ENCODE data around the gene NACAD.
"Not testable (repeated sequence)": the region's sequence is repeated elsewhere in the genome, so short reads cannot be mapped to it uniquely, and the experiment has no call there.

Gene NACAD

GRCh38 chr7:45116048-45116447, 27.3 kb upstream of the NACAD start:
- DNase-seq: no peak

- no peak for DNase-seq
Measured at GRCh38 chr7:45114926-45115325, 26.2 kb upstream of the NACAD start.

DNA sequence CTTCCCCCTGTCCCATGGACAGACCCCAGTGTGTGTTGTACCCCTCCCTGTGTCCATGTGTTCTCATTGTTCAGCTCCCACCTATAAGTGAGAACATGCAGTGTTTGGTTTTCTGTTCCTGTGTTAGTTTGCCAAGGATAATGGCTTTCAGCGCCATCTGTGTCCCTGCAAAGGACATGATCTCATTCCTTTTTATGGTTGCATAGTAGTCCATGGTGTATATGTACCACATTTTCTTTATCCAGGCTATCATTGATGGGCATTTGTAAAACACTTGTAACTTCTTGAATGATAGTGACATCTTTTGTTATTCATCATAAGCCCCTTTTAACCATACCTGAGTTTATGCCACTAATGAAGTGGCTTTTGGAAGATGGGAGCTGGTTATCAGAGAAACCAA, 25.5 kb upstream of the NACAD start:
- not testable (repeated sequence) for DNase-seq

DNA sequence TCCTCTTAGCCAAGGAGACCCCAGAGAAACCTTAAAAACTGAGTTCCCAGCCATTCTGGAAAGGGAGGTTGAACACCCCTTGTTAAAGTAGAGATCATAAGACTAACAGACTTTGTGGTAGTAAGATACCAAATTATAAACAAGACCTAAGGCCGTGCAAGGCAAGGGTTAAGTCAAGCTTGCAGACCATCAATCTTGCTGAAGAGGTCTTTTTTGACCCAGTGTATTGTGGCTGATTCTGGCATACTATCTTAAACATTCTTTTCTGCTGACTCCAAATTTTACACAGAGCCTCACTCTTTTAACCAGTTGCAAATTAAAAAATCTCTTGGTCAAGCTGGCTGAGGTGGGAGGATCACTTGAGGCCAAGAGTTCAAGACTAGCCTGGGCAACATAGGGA, 23.9 kb upstream of the NACAD start:
- DNase-seq: no peak

GRCh38 chr7:45111298-45112223, 22.8 kb upstream of the NACAD start, which contains the start of gene TBRG4:
Gene TBRG4, minus strand, starts transcription at chr7:45111697. Its CDS starts 2,460 bp downstream, at chr7:45109237.
- peak; percentile 94 to 99 (median 99) for DNase-seq

DNA sequence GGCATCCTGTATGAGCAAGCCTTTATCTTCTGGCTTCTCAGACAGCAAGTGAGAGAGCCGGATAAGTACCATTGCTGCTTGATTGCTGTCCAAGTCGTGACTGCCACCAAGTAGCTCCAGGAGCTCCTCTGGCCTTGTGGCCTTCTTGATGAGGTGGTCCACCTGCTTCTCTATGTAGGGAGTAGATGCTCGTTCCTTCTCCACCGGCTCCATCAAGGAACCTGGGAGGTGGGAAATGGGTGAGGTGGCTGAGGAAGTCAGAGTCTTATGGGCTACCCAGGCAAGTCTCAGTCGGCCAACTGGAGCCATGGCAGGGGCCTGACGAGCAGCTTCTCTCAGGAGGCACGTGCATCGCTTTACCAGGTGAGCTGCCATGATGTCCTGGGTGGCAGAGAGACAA, 20.1 kb upstream of the NACAD start:
- no peak for DNase-seq

GRCh38 chr7:45107356-45107755, 18.6 kb upstream of the NACAD start:
- DNase-seq: no peak

DNA sequence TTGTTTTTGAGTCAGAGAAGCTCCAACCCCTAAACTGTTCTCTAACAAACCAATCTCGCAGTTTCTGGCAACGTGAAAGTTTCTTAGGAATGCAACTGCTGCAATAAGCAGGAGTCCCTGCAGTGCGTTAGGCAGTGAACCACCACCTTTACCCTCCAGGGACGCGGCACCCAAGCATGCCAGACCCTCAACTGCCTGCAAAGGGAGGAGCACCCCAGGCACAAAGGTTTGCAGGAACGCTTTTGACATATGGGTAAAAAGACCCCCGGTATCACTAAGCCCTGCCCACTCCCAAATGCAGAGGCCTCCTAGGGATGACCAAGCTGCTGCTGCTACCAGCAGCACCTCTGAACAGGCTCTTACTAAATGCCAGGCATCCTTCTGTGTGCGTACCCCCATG, 18.1 kb upstream of the NACAD start:
- DNase-seq: no peak

- no peak for DNase-seq
Measured at GRCh38 chr7:45105588-45106188, 16.9 kb upstream of the NACAD start.

DNA sequence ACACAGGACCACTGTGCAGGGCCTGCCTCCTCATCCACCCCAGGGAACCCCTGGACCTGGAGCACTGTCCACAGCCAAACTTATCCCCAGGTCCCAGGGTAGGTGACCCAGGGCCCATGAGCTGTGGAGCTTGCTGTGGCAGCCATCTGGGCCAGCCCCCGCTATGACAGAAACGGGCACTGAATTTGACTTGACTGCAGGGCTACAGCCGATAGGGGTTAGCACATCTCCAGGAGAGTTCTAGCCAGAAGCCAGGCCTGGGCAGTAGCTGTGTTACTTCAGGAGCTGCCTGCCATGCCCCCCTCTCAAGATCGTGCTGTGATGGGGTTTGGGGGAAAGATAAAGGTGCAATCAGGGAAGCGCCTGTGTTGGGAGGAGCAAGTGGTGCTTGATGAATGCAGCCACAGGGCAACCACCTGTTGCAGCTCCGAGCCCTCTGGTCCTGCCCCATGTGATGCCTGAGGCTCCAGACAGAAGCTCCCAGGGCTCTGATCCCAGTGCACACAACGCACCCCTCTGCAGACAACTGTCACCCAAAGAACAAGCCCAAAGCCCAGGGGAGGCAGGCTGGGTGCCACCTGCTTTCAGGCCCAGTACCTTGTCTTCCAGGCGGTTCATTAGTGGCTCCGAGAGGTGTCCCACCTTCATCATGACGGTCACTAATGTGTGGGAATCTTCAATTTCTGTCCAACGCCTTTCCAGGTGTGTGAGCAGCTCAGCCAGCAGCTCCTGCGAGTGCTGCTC, 16.2 kb upstream of the NACAD start:
- DNase-seq: no peak

DNA sequence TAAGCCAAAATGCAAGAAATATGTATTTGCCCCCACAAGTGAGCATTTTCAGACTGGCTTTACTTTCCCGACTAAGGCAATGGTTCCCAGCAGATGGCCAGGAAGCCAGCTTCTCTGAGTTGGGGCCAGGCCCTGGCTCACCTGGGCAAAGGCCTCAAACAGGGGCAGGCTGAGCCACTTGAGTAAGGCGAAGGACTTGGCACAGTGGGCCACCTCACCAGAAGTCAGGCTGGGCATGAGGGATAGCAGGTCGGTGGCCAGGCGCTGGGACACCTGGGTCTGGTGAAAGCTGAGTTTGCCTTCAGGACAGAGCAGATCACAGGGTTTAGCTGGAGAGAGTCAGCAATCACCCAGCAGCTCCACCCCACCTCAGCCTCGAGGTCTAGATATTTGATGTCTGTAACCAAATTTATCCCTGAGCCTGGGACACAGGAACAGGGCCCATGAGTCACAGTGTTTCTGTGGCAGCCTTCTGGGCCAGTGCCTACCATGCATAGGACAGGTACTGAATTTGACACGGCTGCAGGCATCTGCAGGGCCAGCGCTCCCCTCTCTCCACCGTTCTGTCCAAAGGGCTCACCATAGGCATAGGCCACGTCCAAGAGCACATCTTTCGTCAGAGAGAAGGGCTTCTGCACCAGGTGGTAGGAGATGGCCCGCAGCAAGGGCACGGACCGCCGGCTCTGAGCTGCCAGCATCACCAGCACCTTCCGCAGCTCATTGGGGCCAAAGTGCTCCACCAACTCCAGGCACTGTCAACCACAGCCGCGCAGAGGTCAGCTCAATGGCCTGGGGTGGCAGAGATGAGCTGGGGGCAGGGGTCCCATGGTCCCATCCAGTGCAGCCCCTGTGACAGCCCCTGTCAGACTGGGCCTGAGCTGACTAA, 15.4 kb upstream of the NACAD start:
- DNase-seq: no peak

GRCh38 chr7:45102785-45103712, 14.3 kb upstream of the NACAD start:
- no peak for DNase-seq

GRCh38 chr7:45101748-45102147, 13.0 kb upstream of the NACAD start:
- DNase-seq: no peak

GRCh38 chr7:45100761-45101480, 12.2 kb upstream of the NACAD start:
- no peak for DNase-seq

DNA sequence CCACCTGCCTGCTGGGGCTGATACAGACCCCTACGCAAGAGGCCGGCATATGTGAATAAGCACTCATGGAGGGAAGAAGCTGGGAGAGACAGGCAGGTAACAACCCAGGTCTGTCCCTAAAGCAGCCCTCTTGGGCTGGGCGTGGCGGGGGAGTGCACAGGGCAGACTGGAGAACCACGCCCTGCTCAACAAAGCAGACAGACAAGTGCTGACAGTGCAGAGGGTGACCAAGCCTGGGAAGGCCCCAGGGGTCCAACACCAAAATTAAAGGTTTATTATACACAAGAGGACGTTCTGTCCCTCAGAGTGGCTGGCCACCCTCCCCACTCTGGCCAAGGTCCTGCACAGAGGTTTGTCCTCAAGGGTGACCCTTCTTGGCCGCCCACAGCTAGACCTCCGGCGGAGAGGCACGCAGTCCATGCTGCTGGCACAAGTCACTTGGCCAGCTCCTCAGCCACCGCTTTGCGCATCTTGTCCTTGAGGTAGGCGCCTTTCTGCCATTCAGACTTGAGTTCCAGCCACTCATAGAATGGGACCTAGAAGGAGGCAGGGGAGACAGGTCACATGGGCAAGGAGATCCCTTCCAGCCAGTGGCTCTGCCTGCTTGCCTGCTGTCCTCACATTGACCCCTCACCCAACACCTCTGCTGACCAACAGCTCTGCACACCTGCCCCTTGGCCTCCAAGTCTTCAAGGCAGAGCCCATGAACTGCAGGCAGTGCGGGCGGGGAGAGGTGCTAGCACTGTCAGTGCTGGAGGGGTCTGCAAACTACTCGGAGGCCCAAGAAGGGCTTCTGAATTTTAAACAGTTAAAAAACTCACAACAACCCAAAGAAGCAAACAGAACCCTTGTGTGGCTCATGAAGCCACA, 11.4 kb upstream of the NACAD start:
- DNase-seq: no peak

DNA sequence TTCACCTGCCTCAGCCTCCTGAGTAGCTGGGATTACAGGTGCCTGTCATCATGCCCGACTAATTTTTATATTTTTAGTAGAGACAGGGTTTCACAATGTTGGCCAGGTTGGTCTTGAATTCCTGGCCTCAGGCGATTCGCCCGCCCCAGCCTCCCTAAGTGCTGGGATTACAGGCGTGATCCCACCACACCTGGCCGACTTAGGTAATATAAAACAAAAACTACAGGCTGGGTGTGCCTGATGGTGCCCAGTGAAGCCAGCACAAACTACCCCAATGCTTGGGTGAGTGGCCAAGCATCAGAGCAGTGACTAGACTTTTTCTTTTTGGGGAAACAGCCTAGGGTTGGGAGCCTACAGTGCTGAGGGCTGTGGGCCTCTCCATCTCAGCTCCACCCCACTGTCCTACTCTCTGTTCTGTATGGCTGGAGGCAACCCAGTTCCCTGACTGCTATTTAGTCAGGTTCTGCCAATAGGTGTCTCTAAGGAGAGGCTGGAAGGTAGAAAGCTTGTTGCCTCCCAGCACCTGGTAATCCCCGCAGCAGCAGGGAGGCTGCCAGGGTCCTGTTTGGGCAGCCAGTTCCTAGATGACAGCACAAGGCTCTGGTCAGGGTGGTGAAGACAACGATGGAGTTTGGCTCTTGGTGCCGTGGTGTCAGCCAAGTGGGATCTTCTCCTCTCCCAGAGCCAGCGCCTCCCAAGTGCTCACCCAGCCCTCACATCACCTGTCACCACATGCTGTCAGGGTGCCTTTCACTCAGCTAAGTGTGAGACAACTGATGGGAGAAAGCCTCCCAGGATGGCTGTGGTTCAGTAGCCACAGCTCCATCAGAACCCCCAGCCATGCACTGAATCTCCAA, 10.4 kb upstream of the NACAD start:
- DNase-seq: no peak

- DNase-seq: no peak
Measured at GRCh38 chr7:45092931-45093235, 4.1 kb upstream of the NACAD start.

DNA sequence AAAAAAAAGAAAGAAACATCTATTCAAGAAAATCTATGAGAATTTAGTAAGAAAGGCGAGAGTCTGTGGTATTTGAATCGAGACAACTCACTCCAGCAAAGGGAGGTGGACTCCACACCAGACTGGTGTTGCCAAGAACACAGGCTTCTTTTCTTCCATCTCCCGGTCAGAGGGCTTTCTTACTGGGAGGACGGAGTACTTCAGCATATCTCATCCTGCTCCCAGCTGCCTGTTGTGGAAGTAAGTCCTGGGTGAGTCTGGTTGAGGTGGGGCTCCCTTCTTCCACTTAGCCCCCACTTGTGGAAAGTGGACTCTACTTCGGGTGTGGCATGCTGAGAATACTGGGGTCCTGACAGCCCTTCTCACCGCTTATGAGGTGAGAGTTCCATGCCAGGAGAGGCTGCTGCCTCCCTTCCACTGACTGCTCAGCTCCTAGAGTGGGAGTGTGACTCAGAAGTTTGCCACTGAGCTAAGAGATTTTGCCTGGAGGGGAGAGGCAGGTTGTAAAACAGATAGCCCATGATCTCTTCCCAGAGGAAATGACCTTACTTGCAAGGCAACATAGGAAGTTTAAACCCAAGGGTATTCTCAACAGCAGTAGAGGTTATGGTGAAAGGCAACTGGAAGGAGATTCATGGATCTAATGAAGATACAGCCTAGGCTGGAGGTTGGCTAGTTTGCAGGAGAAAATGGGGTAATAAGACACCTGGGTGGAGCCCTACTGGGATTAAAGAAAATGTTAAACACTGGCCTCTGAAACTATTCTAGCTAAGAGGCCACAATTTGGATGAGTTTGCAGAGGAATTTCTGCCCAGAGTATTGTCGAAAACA, 3.5 kb upstream of the NACAD start:
- DNase-seq: no peak

Measured in NCI-H1417 (cell line).